Tibial artery (tissue), 4 donors: Measurements from ENCODE around the gene CDCP2.
A peak's percentile ranks its signal among the peaks of the same experiment; 100 is the strongest.

Source experiments
- DNase-seq, 2 donors: peaks; one replicate each; pipeline ENCODE4 v3.0.0-alpha.2; 2019
- H3K27ac ChIP-seq, 2 donors: fragments of 200-600 bp; sonication (generic) in 1 of 2; 1 replicate in 1 of 2; 2 replicates in 1 of 2; pipeline ENCODE4 v1.5.1; 2018 to 2019; ENCODE audit warnings: mild to moderate bottlenecking in 1 of 2
- H3K27me3 ChIP-seq, 2 donors: fragments of 200-600 bp; sonication (generic) in 1 of 2; one replicate each; pipeline versions ENCODE4 v1.5.1 to v1.6.0; 2016 to 2019
- H3K36me3 ChIP-seq, 3 donors: fragments of 200-600 bp; sonication (generic) in 2 of 3; one replicate each; pipeline ENCODE4 v1.5.1; 2016 to 2019; ENCODE audit warnings: mild to moderate bottlenecking in 2 of 3
- H3K4me1 ChIP-seq, 4 donors: fragments of 200-600 bp; sonication (generic) in 2 of 4; 1 replicate in 3 of 4; 2 replicates in 1 of 4; pipeline ENCODE4 v1.5.1; 2016 to 2019
- H3K4me3 ChIP-seq, 2 donors: fragments of 200-600 bp; sonication (generic) in 1 of 2; 1 replicate in 1 of 2; 2 replicates in 1 of 2; pipeline ENCODE4 v1.5.1; 2018 to 2019; ENCODE audit warnings: mild to moderate bottlenecking in 2 of 2
- H3K9me3 ChIP-seq, 3 donors: fragments of 200-600 bp; sonication (generic) in 1 of 3; one replicate each; pipeline ENCODE4 v1.5.1; 2016 to 2019
- intact Hi-C: fragments of 100-400 bp; cut with DNase I; formaldehyde crosslinking; loops from one replicate; pipeline ENCODE4 v1.15.0; 2023; ENCODE audit warnings: low total_unique reads
- TF ChIP-seq, protein P1 (sequence below), 2 experiments: fragments of 200-600 bp in 1 of 2; fragments of 450-650 bp in 1 of 2; IDR thresholded peaks; one replicate each; pipeline ENCODE4 v1.5.1; 2017 to 2019; ENCODE audit warnings: antibody characterized with exemption in 2 of 2, mild to moderate bottlenecking in 1 of 2, moderate library complexity in 1 of 2

Gene CDCP2

DNA sequence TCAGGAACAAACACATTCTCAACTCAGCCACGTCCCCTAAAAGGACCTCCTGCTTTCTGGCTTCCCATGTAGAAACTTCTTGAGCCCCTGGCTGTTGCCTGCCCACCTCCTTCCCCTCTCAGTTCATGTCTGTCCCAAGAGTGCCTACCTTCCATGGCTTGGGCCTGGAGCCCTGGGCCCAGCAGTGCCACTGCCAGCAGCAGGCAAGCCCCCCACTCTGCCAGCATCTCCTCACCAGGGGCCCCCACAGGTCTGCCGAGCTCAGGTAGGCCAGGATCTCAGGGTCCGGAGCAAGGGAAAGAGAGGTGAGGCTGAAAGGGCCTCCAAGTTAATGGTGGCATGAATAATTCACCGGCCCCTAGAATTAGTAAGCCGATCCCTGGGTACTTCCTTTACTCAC is at the start of gene CDCP2:
Gene CDCP2, minus strand, starts transcription at position 305 of the 400 bp plus-strand sequence. Its CDS starts 78 bp downstream, at position 227.
- no peak for DNase-seq
- Histone ChIP-seq H3K27me3 (no peaks in the 10 kb centered on the region), H3K36me3 (no peaks in the 10 kb centered on the region), H3K4me1 (peaks cover 0 to 16% (median 14%) of the 10 kb centered on the region in 4 donors), H3K27ac (peak within 1 kb of the TSS; percentile 58 to 68), H3K9me3 (no peaks in the 10 kb centered on the region), H3K4me3 (peak within 1 kb of the TSS in 1 of 2 donors; percentile 14)
- TF ChIP-seq, protein P1, sequence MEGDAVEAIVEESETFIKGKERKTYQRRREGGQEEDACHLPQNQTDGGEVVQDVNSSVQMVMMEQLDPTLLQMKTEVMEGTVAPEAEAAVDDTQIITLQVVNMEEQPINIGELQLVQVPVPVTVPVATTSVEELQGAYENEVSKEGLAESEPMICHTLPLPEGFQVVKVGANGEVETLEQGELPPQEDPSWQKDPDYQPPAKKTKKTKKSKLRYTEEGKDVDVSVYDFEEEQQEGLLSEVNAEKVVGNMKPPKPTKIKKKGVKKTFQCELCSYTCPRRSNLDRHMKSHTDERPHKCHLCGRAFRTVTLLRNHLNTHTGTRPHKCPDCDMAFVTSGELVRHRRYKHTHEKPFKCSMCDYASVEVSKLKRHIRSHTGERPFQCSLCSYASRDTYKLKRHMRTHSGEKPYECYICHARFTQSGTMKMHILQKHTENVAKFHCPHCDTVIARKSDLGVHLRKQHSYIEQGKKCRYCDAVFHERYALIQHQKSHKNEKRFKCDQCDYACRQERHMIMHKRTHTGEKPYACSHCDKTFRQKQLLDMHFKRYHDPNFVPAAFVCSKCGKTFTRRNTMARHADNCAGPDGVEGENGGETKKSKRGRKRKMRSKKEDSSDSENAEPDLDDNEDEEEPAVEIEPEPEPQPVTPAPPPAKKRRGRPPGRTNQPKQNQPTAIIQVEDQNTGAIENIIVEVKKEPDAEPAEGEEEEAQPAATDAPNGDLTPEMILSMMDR (IDR thresholded peaks at IDR 0.05) = no peak
- intact Hi-C loops = no loop called here

DNA sequence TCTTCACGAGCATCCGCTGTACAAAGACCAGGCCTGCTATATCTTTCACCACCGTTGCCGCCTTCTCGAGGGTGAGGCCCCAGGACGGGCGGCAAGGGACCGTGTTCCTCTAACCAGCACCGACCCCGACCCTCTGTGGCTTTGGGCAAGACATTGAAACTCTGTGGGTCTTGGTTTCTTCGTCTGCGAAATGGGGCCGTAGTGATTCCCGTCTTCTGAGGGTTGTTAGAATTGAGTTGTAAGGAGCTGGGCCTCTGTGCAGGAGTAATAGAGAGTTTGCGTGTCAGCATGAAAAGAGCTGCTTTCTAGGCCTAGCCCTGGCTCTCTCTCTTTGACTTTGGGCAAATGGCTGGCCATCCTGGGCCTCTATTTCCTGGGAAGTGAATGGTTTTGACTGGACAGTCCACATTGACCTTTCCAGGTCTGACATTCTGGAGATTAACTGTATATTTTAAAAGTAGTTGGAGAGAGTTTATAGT is 47.8 kb upstream of the CDCP2 start:
- TF ChIP-seq, protein P1 (IDR thresholded peaks at IDR 0.05) = no peak
- Histone ChIP-seq H3K27me3 (no peaks in the 10 kb centered on the region), H3K27ac (peak overlapping the region; percentile 78 to 79), H3K9me3 (no peaks in the 10 kb centered on the region), H3K4me1 (peaks cover 0 to 28% (median 16%) of the 10 kb centered on the region in 4 donors), H3K36me3 (peaks cover 7 to 25% (median 19%) of the 10 kb centered on the region in 3 donors), H3K4me3 (peak overlapping the region; percentile 72 to 90)
- intact Hi-C loops = loop anchor here (2.0 kb wide), 1 partner anchor 288 kb away; no protein-coding TSS in a partner anchor
- no peak for DNase-seq

DNA sequence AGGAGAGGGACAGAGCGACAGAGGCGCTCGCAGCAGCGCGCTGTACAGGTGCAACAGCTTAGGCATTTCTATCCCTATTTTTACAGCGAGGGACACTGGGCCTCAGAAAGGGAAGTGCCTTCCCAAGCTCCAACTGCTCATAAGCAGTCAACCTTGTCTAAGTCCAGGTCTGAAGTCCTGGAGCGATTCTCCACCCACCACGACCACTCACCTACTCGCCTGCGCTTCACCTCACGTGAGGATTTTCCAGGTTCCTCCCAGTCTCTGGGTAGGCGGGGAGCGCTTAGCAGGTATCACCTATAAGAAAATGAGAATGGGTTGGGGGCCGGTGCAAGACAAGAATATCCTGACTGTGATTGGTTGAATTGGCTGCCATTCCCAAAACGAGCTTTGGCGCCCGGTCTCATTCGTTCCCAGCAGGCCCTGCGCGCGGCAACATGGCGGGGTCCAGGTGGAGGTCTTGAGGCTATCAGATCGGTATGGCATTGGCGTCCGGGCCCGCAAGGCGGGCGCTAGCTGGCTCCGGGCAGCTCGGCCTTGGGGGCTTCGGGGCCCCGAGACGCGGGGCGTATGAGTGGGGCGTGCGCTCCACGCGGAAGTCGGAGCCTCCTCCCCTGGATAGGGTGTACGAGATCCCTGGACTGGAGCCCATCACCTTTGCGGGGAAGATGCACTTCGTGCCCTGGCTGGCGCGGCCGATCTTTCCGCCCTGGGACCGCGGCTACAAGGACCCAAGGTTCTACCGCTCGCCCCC is 47.1 kb upstream of the CDCP2 start, which contains the start of the genes CYB5RL and MRPL37:
Gene CYB5RL, minus strand, starts transcription at position 266 of the 754 bp plus-strand sequence. CDS start 4,414 bp downstream, outside the sequence.
Gene MRPL37, plus strand, starts transcription at position 403 of the 754 bp plus-strand sequence. Its CDS starts 77 bp downstream, at position 480.
- TF ChIP-seq, protein P1 (IDR thresholded peaks at IDR 0.05) = no peak
- H3K27me3 ChIP-seq = no peaks in the 10 kb centered on the region
- peak; percentile 95 for DNase-seq
- peaks cover 7 to 25% (median 19%) of the 10 kb centered on the region in 3 donors for H3K36me3 ChIP-seq
- H3K4me1 ChIP-seq = peaks cover 0 to 28% (median 16%) of the 10 kb centered on the region in 4 donors
- intact Hi-C loops = loop anchor here (2.0 kb wide), 1 partner anchor 289 kb away; no protein-coding TSS in a partner anchor
- peak within 1 kb of the TSS; percentile 78 to 79 for H3K27ac ChIP-seq
- no peaks in the 10 kb centered on the region for H3K9me3 ChIP-seq
- peak within 1 kb of the TSS; percentile 72 to 90 for H3K4me3 ChIP-seq

DNA sequence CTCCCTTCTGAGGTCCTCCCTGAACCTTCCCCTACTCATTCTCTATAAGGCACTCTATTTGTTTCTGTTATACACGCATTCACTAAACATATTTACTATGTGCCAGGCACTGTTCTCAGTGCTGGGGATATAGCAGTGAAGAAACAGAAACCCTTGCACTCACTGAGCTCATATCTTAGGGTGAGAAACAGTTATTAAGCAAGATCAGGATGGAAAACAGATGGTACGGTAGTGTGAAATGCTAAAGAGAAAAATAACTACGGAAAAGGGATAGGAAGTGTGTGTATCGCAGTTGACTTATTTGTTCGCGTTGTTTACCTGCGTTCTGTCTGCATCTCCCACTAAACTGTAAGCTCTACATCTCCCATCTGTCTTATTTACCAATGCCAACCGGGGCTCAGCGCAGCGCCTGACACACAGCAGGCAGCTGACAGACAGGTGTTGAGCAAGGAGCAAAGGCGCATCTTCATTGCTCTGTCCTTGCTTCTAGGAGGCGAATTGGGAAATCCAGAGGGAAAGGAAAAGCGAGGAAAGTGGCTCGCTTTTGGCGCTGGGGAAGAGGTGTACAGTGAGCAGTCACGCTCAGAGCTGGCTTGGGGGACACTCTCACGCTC is 46.5 kb upstream of the CDCP2 start:
- Histone ChIP-seq H3K27ac (peak overlapping the region; percentile 78 to 79), H3K36me3 (peaks cover 10 to 25% (median 19%) of the 10 kb centered on the region in 3 donors)
- TF ChIP-seq, protein P1 (IDR thresholded peaks at IDR 0.05) = no peak

DNA sequence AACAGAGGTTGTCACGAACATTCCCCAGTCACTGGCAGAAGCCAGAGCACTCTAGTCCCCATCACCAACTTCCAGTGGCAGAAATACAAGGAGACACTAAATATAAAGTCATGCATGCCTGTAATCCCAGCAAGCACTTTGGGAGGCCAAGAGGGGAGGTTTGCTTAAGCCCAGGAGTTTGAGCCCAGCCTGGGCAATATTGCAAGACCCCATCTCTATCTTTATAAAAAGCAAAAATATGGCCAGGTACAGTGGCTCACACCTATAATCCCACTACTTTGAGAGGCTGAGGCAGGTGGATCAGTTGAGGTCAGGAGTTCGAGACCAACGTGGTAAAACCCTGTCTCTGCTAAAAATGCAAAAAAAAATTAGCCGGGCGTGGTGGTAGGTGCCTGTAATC is 40.7 kb upstream of the CDCP2 start:
- TF ChIP-seq, protein P1 (IDR thresholded peaks at IDR 0.05) = no peak
- DNase-seq = no peak
- Histone ChIP-seq H3K9me3 (no peaks in the 10 kb centered on the region), H3K4me3 (no peak overlapping the region), H3K36me3 (peaks cover 10 to 68% (median 43%) of the 10 kb centered on the region in 3 donors), H3K27ac (no peak overlapping the region), H3K4me1 (no peaks in the 10 kb centered on the region), H3K27me3 (no peaks in the 10 kb centered on the region)
- intact Hi-C loops = no loop called here

More for the DNA sequence above, 46.5 kb upstream of the CDCP2 start:
- no peak for DNase-seq
- Histone ChIP-seq H3K4me3 (peak overlapping the region; percentile 72 to 90), H3K9me3 (no peaks in the 10 kb centered on the region), H3K27me3 (no peaks in the 10 kb centered on the region), H3K4me1 (peaks cover 0 to 28% (median 16%) of the 10 kb centered on the region in 4 donors)
- intact Hi-C loops = no loop called here
